NCI-H774 (cell line): ENCODE measurements around the gene BARHL2.

Source experiments
- DNase-seq: peaks from one replicate; lab custom pipeline; 2025; lab: John Stamatoyannopoulos, UW

Gene BARHL2

DNA sequence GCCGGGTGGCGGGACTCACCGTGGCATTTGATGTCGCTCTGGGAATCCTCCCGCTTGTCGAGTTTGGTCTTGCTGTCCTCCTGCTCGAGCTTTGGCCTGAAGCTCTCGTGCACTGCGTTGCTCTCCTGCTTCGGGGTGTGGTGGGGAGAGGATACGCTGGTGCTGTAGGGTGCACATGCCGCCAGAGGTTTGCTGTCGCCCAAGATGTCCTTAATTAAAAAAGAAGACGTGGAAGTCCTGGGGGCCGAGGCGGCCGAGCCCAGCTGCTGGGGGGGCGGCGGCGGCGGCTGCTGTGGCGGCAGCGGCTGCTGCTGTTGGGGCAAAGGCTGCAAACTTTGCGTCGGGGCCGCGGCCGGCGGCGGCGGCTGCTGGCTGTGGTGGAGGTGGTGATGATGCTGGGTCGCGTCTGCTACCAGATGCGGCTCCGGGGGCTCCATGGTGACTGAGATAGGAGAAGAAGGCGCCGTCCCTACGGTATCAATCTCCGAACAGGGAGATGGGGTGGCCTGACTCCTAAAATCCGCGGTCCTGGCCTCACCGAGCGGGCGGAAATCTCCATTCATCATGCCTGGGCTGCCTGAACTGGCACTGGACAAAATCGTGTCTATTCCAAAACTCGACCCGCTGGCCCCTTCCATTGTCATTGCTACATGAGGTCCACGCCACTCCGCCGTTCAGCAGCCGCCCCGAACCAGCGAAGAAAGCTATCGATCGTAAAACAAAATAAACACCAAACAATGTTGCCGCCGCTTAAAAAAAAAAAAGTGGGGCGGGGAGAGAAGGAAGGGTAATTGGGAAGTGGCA, at the start of gene BARHL2:
Gene BARHL2 (minus strand): TSS at position 751 of the 804 bp plus-strand sequence. CDS start 107 bp downstream, at position 644.
- no peak for DNase-seq

DNA sequence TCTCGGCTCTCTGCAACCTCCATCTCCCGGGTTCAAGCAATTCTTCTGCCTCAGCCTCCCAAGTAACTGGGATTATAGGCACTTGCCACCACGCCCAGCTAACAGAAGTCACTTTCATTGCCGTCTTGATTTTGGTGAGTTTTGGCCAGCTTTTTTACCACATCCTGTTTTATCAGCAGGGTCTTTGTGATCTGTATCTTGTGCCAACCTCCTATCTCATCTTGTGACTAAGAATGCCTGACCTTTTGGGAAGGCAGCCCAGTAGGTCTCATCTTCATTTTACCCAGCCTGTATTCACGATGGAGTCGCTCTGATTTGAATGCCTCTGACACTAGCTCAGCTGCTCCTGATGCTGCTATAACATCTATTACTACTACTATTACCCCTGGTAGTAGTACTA, 46.8 kb upstream of the BARHL2 start:
- no peak for DNase-seq

DNA sequence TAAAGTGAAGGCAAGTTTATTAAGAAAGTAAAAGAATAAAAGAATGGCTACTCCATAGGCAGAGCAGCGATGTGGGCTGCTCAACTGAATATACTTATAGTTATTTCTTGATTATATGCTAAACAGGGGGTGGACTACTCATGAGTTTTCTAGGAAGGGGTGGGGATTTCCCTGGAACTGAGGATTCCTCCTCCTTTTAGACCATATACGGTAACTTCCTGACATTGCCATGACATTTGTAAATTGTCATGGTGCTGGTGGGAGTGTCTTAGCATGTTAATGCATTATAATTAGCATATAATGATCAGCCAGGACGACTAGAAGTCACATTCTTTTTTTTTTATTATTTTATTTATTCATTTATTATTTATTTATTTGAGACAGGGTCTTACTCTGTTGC, 46.4 kb upstream of the BARHL2 start:
- no peak for DNase-seq

- DNase-seq, result no peak
Measured at GRCh38 chr1:90761781-90762589, 44.9 kb upstream of the BARHL2 start.

DNA sequence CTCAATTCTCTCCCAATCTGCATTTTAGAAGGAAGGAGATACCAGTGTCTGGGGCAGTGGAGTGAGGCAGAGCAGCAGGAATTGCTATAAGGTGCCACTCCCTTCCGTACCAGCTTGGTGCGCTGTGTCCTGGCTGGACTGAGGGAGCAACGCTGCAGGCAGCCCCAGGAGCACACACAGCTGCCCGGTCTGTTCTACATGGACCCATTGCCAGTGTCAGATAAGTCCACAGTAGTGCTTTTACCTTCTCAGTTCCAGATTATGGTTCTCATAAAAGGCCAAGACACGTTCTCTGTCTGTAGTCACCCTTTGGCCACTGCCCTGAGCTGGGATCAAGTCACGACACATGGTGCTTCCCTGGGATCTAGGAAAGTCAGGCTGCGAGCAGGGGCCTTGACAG, 44.1 kb upstream of the BARHL2 start:
- DNase-seq, result no peak

GRCh38 chr1:90753556-90753955, 36.5 kb upstream of the BARHL2 start:
- DNase-seq, result no peak

DNA sequence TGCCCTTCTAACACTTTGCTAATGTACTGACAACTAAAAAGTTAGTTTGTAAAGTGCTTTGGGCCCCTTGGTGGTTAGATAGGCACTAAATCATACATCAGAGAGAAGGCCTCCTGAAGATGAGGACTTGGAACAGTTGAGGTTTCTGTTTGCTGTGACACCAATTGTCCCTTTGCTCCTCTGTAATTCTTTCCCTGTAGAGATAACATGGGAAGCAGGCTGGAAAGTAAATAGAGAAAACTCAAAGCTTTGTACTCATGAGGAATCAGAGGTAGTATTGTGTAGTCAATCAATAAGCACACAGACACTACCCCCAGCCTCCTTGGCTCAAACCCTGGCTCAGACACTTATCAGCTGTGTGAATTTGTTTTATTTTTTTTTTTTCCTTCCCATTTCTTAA, 31.6 kb upstream of the BARHL2 start:
- no peak for DNase-seq

DNA sequence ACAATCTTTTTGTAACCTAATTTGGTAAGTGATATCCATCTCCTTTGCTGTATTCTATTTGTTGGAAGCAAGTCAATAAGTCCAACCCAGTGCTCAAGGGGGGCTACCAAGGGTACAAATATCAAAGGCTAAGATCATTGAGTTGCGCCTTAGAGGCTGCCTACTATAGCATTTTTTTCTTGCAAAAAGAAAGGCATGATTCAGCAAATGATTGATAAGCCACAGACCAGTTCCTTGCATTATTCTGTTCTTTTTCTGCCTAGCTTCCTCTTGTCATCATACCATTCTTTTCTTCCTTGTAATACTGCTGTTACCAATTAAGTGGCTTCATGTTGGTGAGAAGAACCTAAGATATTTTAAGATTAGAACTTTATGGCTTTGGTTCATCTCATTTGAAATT, 29.8 kb upstream of the BARHL2 start:
- DNase-seq, result no peak

DNA sequence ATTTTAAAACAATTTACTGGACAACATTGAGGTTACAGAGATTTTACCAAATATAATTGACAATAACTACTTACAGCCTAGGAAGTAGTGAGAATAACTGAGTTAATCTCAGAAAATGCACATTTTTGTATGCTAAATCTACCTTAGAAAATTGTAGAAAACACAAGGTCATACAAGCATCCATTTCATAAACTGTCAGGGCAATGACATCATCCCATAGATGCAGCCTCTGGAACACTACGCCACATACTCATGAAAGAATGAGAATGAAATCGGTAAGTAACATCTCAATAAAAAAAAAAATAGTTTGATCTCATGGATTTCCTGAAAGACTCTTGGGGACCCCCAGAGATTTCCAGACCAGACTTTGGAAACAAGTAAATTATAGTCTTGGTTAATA, 28.9 kb upstream of the BARHL2 start:
- DNase-seq, result no peak

GRCh38 chr1:90732136-90732535, 15.0 kb upstream of the BARHL2 start:
- no peak for DNase-seq

- no peak for DNase-seq
Measured at GRCh38 chr1:90731382-90732050, 14.4 kb upstream of the BARHL2 start.

GRCh38 chr1:90730243-90731022, 13.3 kb upstream of the BARHL2 start:
- DNase-seq, result no peak

GRCh38 chr1:90729504-90730242, 12.6 kb upstream of the BARHL2 start:
- DNase-seq, result no peak

- no peak for DNase-seq
Measured at GRCh38 chr1:90728502-90729287, 11.6 kb upstream of the BARHL2 start.

DNA sequence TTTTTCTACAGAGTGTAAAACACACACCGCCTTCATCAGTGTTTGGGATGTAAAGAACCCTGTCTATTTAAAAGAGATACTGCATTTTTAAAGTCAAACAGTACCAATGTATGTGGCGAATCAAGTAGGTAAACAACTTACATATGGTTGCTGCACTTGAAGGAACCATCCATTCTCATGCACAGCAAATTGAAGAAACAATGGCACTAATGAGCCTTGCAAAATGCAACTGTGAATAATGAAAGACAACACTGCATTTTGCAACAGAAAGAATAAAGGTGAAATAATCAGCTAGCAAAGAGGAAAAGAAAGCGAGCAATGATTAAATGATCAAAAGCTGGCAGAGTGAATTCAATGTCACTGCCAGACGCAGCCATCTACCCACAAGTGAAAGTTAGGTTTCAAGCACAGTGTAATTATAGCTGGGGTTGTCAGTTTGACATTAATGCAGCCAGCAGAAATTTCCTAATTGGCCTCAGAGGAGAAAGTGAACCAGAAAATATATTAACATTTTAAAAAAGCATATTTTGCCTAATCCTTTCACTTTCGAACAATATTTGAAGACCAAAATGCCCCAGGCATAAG, 10.9 kb upstream of the BARHL2 start:
- no peak for DNase-seq

GRCh38 chr1:90726986-90727480, 9.9 kb upstream of the BARHL2 start:
- DNase-seq, result no peak

DNA sequence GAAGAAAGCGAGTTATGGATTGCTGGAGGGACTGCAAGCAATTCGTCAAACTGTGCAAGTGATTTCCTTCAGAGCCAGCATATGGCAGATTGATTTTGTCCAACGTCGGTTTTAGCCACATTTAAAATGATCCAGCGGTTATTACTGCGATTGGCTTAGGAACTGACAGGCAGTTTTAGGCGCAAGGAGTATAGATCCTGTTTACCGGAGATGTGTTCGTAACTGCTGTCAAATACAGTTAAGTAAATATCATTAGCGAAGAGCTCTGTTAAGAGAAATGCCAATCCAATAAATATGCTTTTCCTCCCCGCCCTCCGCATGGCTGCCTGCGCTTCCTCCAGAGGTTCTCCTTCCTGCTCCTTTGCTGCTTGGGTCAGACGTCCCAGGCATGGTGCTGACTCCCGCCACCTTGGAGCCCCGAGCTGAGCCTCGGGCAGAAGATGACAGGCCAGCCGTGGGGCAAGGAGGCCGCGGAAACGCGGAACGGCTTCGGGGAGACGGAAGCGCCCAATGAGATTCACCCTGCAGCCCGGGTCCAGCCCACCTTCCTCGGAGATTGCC, 9.4 kb upstream of the BARHL2 start:
- no peak for DNase-seq

DNA sequence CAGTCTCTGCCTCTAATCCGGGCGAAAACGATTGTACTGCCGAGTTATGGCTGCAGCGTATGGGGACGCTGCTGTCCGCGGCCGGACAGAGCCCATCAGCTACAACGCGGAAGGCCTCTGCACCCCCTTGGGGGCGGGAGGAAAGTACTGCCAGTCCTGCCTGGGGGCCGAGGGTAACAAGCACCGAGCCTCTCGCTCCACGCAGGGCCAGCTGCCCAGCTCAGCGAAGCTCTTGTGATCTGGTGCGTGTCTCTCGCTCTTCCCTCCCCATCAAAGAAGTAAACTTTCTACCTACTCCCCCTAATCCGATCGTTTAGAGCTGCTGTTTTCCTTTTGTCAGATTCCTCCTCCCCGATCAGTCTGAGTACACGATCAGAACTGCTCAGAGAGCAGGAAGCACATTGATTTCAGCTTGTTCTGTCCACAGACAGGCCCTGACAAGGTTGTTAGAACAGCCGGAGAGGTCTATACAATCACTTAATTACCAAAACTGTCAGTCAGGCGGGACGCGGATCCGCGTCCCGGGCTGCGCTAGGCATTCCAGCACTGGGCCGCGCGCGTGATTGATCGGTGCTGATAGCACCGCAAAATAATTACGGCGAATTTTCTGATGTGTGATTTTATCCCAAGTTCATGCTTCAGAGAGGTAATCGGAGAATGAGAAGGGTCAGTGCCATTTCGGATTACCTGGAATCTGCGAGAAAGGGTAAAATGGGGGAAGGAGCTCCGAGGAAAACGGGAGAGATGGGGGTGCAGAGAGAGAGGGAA, 8.7 kb upstream of the BARHL2 start:
- DNase-seq, result no peak
